ENCODE data around the gene ZNF816. TPM values are rescaled to one million over a fixed set of nuclear protein-coding genes. Genes with fewer than 3 reads are reported as not detected.

ZNF816 gene
- total and polyA plus RNA-seq, 9 donors, result 3.9 to 15.1 (median 9.7) TPM

GRCh38 chr19:52957591-52957990 lies 5.1 kb downstream of the ZNF816 start:
- peaks cover 0 to 26% of the 10 kb centered on the region in 2 donors for H3K9me3 ChIP-seq
- no peak for DNase-seq
- whole genome bisulfite sequencing, 3 donors, result 90 to 97% (median 95%) methylated on average over 8 of the region's 8 CpGs
- no peaks in the 10 kb centered on the region for H3K27me3 ChIP-seq
- H3K4me1 ChIP-seq (ENCODE audit: insufficient read depth), result no peaks in the 10 kb centered on the region
- TF ChIP-seq, protein P1, sequence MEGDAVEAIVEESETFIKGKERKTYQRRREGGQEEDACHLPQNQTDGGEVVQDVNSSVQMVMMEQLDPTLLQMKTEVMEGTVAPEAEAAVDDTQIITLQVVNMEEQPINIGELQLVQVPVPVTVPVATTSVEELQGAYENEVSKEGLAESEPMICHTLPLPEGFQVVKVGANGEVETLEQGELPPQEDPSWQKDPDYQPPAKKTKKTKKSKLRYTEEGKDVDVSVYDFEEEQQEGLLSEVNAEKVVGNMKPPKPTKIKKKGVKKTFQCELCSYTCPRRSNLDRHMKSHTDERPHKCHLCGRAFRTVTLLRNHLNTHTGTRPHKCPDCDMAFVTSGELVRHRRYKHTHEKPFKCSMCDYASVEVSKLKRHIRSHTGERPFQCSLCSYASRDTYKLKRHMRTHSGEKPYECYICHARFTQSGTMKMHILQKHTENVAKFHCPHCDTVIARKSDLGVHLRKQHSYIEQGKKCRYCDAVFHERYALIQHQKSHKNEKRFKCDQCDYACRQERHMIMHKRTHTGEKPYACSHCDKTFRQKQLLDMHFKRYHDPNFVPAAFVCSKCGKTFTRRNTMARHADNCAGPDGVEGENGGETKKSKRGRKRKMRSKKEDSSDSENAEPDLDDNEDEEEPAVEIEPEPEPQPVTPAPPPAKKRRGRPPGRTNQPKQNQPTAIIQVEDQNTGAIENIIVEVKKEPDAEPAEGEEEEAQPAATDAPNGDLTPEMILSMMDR (IDR thresholded peaks at IDR 0.05), result no peak
- TF ChIP-seq EP300 (IDR thresholded peaks at IDR 0.05), result no peak
- no peak for TF ChIP-seq POLR2A (IDR thresholded peaks at IDR 0.05)
- intact Hi-C loops (cut with DNase I), result no loop called here
- H3K36me3 ChIP-seq, result no peaks in the 10 kb centered on the region
- no peak overlapping the region for H3K27ac ChIP-seq
- no peak overlapping the region for H3K4me3 ChIP-seq

DNA sequence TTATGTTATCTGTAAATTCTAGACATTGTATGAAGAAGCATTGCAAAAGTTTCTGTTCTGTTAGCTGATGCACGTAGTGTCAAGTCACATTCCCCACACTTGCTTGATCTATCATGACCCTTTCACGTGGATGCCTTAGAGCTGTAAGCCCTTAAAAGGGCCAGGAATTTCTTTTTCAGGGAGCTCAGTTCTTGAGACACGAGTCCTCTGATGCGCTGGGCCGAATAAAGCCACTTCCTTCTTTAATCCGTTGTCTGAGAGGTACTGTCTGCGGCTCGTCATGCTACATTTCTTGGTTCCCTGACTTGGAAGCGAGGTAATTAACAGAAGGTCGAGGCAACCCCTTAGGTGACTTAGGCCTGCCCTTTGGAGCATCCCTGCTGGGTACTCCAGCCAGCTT lies 5.8 kb downstream of the ZNF816 start:
- no peak overlapping the region for H3K4me3 ChIP-seq
- intact Hi-C loops (cut with DNase I), result no loop called here
- no peaks in the 10 kb centered on the region for H3K36me3 ChIP-seq
- WGBS, 3 donors, result 91 to 94% (median 92%) methylated on average over 10 of the region's 10 CpGs
- no peaks in the 10 kb centered on the region for H3K27me3 ChIP-seq
- TF ChIP-seq EP300 (IDR thresholded peaks at IDR 0.05) (no peak), POLR2A (IDR thresholded peaks at IDR 0.05) (no peak)
- TF ChIP-seq, protein P1 (IDR thresholded peaks at IDR 0.05), result no peak
- H3K27ac ChIP-seq, result no peak overlapping the region
- no peaks in the 10 kb centered on the region for H3K4me1 ChIP-seq (ENCODE audit: insufficient read depth)
- no peak for DNase-seq
- H3K9me3 ChIP-seq, result peaks cover 0 to 32% of the 10 kb centered on the region in 2 donors

GRCh38 chr19:52949422-52949821 lies 13.3 kb downstream of the ZNF816 start:
- no peaks in the 10 kb centered on the region for H3K36me3 ChIP-seq
- no peaks in the 10 kb centered on the region for H3K27me3 ChIP-seq
- H3K4me3 ChIP-seq, result no peak overlapping the region
- WGBS, 3 donors, result 43 to 99% (median 92%) methylated on average over 1 of the region's 1 CpG
- intact Hi-C loops (cut with DNase I), result no loop called here
- no peak for DNase-seq
- H3K27ac ChIP-seq, result no peak overlapping the region
- no peaks in the 10 kb centered on the region for H3K4me1 ChIP-seq (ENCODE audit: insufficient read depth)
- peaks cover 0 to 45% of the 10 kb centered on the region in 2 donors for H3K9me3 ChIP-seq
- TF ChIP-seq EP300 (IDR thresholded peaks at IDR 0.05) (no peak), POLR2A (IDR thresholded peaks at IDR 0.05) (no peak)
- TF ChIP-seq, protein P1 (IDR thresholded peaks at IDR 0.05), result no peak

DNA sequence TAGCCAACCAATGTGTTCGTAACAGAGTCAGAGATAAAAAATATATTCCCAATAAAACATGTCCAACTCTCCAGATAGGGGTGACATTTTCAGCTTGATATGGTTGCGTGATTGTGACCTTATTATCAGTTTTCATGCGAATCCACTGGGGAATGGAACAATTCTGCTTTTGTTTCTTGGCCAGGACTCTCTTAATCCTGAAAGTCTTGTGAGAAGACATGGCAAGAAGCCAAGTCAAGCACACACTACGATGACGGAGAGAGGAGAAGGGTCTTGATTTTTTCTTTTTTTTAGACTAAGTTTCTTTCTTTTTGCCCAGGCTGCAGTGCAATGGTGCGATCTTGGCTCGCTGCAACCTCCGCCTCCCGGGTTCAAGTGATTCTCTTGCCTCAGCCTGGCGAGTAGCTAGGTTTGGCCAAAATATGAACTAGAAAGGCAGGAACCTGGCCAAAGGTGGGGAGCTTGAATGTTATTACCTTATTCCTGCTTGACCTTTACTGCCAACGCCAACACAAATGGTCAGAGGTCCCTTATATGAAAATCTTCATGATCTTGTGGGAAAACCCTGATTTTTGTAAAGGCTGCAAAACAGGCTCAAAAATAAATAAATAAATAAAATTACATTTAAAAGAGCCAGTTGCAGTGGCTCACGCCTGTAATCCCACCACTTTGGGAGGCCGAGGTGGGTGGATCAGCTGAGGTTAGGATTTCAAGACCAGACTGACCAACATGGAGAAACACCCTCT lies 14.5 kb downstream of the ZNF816 start:
- TF ChIP-seq, protein P1 (IDR thresholded peaks at IDR 0.05), result no peak
- TF ChIP-seq EP300 (IDR thresholded peaks at IDR 0.05), result no peak
- no peak for TF ChIP-seq POLR2A (IDR thresholded peaks at IDR 0.05)
- Histone ChIP-seq H3K27me3 (no peaks in the 10 kb centered on the region), H3K9me3 (peaks cover 0 to 38% of the 10 kb centered on the region in 2 donors), H3K27ac (no peak overlapping the region), H3K36me3 (no peaks in the 10 kb centered on the region), H3K4me1 (ENCODE audit: insufficient read depth) (no peaks in the 10 kb centered on the region), H3K4me3 (no peak overlapping the region)
- 91 to 97% (median 96%) methylated on average over 13 of the region's 13 CpGs for whole genome bisulfite sequencing, 3 donors
- intact Hi-C loops (cut with DNase I), result no loop called here
- no peak for DNase-seq

Measured in ovary (tissue), 9 donors.